22Rv1 (cell line): Measurements from ENCODE around the gene WIPF1.

Experiments
- H3K27ac ChIP-seq: fragments of 450-650 bp; 2 replicates; pipeline ENCODE4 v1.5.1; 2017
- CTCF ChIP-seq: fragments of 450-650 bp; IDR thresholded peaks from 2 replicates; pipeline ENCODE4 v1.5.1; 2017; ENCODE audit warnings: mild to moderate bottlenecking
- ZFX ChIP-seq: fragments of 450-650 bp; IDR thresholded peaks from 2 replicates; pipeline ENCODE4 v1.6.1; 2017; ENCODE audit warnings: antibody characterized with exemption, borderline replicate concordance

WIPF1 gene

GRCh38 chr2:174590928-174591648, 6.5 kb downstream of the WIPF1 start:
- no peak overlapping the region for H3K27ac ChIP-seq
- TF ChIP-seq ZFX = no peak
- TF ChIP-seq CTCF = no peak

GRCh38 chr2:174590346-174590745, 7.3 kb downstream of the WIPF1 start:
- TF ChIP-seq CTCF = no peak
- TF ChIP-seq ZFX = no peak
- H3K27ac ChIP-seq = no peak overlapping the region

GRCh38 chr2:174589334-174589733, 8.3 kb downstream of the WIPF1 start:
- TF ChIP-seq ZFX (no peak), CTCF (no peak)
- H3K27ac ChIP-seq = no peak overlapping the region

- no peak overlapping the region for H3K27ac ChIP-seq
- TF ChIP-seq CTCF (no peak), ZFX (no peak)
These were observed 9.1 kb downstream of the WIPF1 start for GRCh38 chr2:174588463-174588862.

- TF ChIP-seq CTCF = no peak
- TF ChIP-seq ZFX = no peak
- no peak overlapping the region for H3K27ac ChIP-seq
These were observed 10.0 kb downstream of the WIPF1 start for GRCh38 chr2:174587579-174587978.

GRCh38 chr2:174586418-174587295, 10.9 kb downstream of the WIPF1 start:
- no peak overlapping the region for H3K27ac ChIP-seq
- no peak for TF ChIP-seq CTCF
- no peak for TF ChIP-seq ZFX

GRCh38 chr2:174585657-174586252, 11.8 kb downstream of the WIPF1 start:
- H3K27ac ChIP-seq = no peak overlapping the region
- no peak for TF ChIP-seq CTCF
- TF ChIP-seq ZFX = no peak
